ENCODE data around the gene DLG1.

GRCh38 chr3:197104738-197105137, 193.7 kb downstream of the DLG1 start:
- TF ChIP-seq RAD21 (IDR thresholded peaks at IDR 0.05) (no peak), CTCF (IDR thresholded peaks at IDR 0.05; ENCODE audit: low read depth, low read length, missing input control) (no peak)

Measured in liver (tissue), 3 donors.